Panc1 (cell line): ENCODE measurements around the gene TEX35.

Experiments used
- POLR2AphosphoS5 ChIP-seq: IDR thresholded peaks from 2 replicates; pipeline ENCODE4 v1.6.1; 2012; ENCODE audit warnings: mild to moderate bottlenecking, low read depth, low read length, moderate library complexity
- SIN3A ChIP-seq: IDR thresholded peaks from 2 replicates; pipeline ENCODE4 v1.6.1; 2012; ENCODE audit warnings: low read depth, mild to moderate bottlenecking, low read length, moderate library complexity, borderline replicate concordance; ENCODE audit not compliant: insufficient read depth
- TF ChIP-seq, protein P1 (sequence below): fragments of 450-650 bp; IDR thresholded peaks from 2 replicates; pipeline ENCODE4 v1.5.1; 2017; ENCODE audit warnings: mild to moderate bottlenecking
- TF ChIP-seq, protein P2 (sequence below), 2 experiments: IDR thresholded peaks; 2 replicates each; pipeline ENCODE4 v1.6.1; 2011 to 2012; ENCODE audit warnings: low read depth in 2 of 2, control low read depth in 1 of 2, low read length in 1 of 2, mild to moderate bottlenecking in 1 of 2, moderate library complexity in 1 of 2; ENCODE audit not compliant: insufficient read depth in 1 of 2

DNA sequence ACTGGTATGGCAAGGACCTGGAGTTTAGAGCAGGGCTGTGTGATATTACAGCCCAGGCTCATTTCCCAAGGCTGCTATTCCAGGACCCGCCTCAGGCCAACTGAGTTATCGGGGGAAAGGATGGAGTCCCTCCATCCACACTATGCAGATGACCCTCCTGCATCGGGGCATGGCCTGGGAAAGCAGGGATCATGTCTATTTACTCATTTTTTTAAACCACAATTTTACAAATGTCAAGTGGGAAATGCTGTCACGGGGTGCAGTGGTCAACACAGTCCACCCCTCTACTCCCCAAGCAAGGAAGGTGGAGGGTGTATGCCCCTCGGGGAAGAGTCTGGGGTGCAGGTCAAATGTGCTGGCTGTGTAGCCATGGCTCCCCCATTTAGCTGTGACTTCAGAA, 10.1 kb upstream of the TEX35 start:
- TF ChIP-seq, protein P1, sequence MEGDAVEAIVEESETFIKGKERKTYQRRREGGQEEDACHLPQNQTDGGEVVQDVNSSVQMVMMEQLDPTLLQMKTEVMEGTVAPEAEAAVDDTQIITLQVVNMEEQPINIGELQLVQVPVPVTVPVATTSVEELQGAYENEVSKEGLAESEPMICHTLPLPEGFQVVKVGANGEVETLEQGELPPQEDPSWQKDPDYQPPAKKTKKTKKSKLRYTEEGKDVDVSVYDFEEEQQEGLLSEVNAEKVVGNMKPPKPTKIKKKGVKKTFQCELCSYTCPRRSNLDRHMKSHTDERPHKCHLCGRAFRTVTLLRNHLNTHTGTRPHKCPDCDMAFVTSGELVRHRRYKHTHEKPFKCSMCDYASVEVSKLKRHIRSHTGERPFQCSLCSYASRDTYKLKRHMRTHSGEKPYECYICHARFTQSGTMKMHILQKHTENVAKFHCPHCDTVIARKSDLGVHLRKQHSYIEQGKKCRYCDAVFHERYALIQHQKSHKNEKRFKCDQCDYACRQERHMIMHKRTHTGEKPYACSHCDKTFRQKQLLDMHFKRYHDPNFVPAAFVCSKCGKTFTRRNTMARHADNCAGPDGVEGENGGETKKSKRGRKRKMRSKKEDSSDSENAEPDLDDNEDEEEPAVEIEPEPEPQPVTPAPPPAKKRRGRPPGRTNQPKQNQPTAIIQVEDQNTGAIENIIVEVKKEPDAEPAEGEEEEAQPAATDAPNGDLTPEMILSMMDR: no peak
- TF ChIP-seq POLR2AphosphoS5 (no peak), SIN3A (no peak)
- TF ChIP-seq, protein P2, sequence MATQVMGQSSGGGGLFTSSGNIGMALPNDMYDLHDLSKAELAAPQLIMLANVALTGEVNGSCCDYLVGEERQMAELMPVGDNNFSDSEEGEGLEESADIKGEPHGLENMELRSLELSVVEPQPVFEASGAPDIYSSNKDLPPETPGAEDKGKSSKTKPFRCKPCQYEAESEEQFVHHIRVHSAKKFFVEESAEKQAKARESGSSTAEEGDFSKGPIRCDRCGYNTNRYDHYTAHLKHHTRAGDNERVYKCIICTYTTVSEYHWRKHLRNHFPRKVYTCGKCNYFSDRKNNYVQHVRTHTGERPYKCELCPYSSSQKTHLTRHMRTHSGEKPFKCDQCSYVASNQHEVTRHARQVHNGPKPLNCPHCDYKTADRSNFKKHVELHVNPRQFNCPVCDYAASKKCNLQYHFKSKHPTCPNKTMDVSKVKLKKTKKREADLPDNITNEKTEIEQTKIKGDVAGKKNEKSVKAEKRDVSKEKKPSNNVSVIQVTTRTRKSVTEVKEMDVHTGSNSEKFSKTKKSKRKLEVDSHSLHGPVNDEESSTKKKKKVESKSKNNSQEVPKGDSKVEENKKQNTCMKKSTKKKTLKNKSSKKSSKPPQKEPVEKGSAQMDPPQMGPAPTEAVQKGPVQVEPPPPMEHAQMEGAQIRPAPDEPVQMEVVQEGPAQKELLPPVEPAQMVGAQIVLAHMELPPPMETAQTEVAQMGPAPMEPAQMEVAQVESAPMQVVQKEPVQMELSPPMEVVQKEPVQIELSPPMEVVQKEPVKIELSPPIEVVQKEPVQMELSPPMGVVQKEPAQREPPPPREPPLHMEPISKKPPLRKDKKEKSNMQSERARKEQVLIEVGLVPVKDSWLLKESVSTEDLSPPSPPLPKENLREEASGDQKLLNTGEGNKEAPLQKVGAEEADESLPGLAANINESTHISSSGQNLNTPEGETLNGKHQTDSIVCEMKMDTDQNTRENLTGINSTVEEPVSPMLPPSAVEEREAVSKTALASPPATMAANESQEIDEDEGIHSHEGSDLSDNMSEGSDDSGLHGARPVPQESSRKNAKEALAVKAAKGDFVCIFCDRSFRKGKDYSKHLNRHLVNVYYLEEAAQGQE (IDR thresholded peaks at IDR 0.05; ENCODE audit: insufficient read depth in 1 of 2, low read depth in 2 of 2, low read length in 1 of 2): no peak
